KMS-11 (cell line): ENCODE data around the gene PRDX5.

Experiments used
- H2AFZ ChIP-seq: fragments of 200-600 bp; sonication (generic); 2 replicates; pipeline ENCODE4 v1.6.1; 2016; ENCODE audit warnings: antibody characterized with exemption, mixed run types, low read depth
- H3K27ac ChIP-seq: fragments of 200-600 bp; sonication (generic); 2 replicates; pipeline ENCODE4 v1.6.1; 2016; ENCODE audit warnings: mild to moderate bottlenecking, mixed run types
- H3K27me3 ChIP-seq: fragments of 200-600 bp; sonication (generic); 2 replicates; pipeline ENCODE4 v1.6.1; 2017; ENCODE audit warnings: mild to moderate bottlenecking, low read depth, mixed run types, moderate library complexity; ENCODE audit not compliant: insufficient read depth
- H3K36me3 ChIP-seq: fragments of 200-600 bp; sonication (generic); 2 replicates; pipeline ENCODE4 v1.6.1; 2017; ENCODE audit warnings: mild to moderate bottlenecking, mixed run types; ENCODE audit not compliant: insufficient read depth
- H3K4me1 ChIP-seq: fragments of 200-600 bp; sonication (generic); 2 replicates; pipeline ENCODE4 v1.6.1; 2016; ENCODE audit warnings: mild to moderate bottlenecking, low read depth, mixed run types; ENCODE audit not compliant: poor library complexity, severe bottlenecking
- H3K4me2 ChIP-seq: fragments of 200-600 bp; sonication (generic); 2 replicates; pipeline ENCODE4 v1.7.0; 2016; ENCODE audit warnings: mild to moderate bottlenecking, mixed run types
- H3K4me3 ChIP-seq: fragments of 200-600 bp; sonication (generic); IDR thresholded peaks from 2 replicates; pipeline ENCODE4 v1.6.1; 2017; ENCODE audit warnings: low read depth, low read length, mixed read lengths; ENCODE audit not compliant: insufficient read depth
- H3K79me2 ChIP-seq: fragments of 200-600 bp; sonication (generic); 2 replicates; pipeline ENCODE4 v1.6.1; 2016; ENCODE audit warnings: low read depth, mixed run types; ENCODE audit not compliant: insufficient read depth
- H3K9ac ChIP-seq: fragments of 200-600 bp; sonication (generic); 2 replicates; pipeline ENCODE4 v1.6.1; 2016; ENCODE audit warnings: mild to moderate bottlenecking, mixed run types
- H4K20me1 ChIP-seq: fragments of 200-600 bp; sonication (generic); 2 replicates; pipeline ENCODE4 v1.6.1; 2016; ENCODE audit warnings: mild to moderate bottlenecking, mixed run types; ENCODE audit not compliant: insufficient read depth
- CTCF ChIP-seq: fragments of 200-600 bp; sonication (generic); conservative IDR thresholded peaks from 2 replicates; pipeline ENCODE4 v1.6.1; 2017; ENCODE audit warnings: low read depth, mild to moderate bottlenecking, antibody characterized with exemption, low read length, moderate library complexity, mixed read lengths

The PRDX5 gene

DNA sequence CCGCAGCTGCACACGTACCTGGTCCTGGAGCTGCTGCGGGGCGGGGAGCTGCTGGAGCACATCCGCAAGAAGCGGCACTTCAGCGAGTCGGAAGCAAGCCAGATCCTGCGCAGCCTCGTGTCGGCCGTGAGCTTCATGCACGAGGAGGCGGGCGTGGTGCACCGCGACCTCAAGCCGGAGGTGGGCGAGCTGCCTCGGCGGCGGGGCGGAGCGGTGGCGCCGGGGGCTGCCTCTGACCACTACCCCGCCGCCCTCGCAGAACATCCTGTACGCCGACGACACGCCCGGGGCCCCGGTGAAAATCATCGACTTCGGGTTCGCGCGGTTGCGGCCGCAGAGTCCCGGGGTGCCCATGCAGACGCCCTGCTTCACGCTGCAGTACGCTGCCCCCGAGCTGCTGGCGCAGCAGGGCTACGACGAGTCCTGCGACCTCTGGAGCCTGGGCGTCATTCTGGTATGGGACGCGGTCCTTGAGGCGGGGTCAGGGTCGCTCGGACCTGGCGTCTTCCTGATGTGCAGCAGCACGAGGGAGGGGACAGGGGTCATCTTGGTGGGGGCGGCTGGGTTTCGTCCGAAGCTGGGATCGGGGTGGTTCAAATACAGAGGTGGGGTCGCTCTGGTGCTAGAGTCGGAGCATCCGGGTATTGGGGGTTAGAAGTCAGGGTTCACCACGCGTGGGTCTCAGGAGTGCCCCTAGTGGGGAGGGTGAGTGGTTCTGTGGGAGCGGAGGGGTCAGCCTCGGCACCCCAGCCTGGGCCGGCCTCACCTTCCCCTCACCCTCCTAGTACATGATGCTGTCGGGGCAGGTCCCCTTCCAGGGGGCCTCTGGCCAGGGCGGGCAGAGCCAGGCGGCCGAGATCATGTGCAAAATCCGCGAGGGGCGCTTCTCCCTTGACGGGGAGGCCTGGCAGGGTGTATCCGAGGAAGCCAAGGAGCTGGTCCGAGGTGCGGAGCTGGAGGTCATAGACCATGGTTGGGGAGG is 51.8 kb downstream of the PRDX5 start:
- no peaks in the 10 kb centered on the region for H4K20me1 ChIP-seq
- H2AFZ ChIP-seq = no peak overlapping the region
- no peaks in the 10 kb centered on the region for H3K27me3 ChIP-seq
- no peak overlapping the region for H3K4me3 ChIP-seq
- no peak overlapping the region for H3K27ac ChIP-seq
- no peak for TF ChIP-seq CTCF
- H3K4me1 ChIP-seq = no peaks in the 10 kb centered on the region
- H3K4me2 ChIP-seq = no peak overlapping the region
- no peak overlapping the region for H3K9ac ChIP-seq
- no peaks in the 10 kb centered on the region for H3K79me2 ChIP-seq
- no peaks in the 10 kb centered on the region for H3K36me3 ChIP-seq

DNA sequence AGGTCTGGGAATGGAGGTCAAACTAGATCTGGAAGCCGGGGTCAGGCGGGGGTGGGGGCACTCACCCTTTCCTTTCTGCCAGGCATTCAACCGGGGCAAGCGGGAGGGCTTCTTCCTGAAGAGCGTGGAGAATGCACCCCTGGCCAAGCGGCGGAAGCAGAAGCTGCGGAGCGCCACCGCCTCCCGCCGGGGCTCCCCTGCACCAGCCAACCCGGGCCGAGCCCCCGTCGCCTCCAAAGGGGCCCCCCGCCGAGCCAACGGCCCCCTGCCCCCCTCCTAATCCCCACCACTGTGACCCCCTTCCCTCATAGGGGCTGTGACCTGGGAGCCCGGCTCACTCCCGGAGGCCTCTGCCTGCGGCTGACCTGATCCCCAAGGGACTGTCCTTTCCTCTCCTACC is 53.3 kb downstream of the PRDX5 start:
- H3K27ac ChIP-seq = no peak overlapping the region
- H3K9ac ChIP-seq = no peak overlapping the region
- H2AFZ ChIP-seq = no peak overlapping the region
- H3K36me3 ChIP-seq = no peaks in the 10 kb centered on the region
- no peak for TF ChIP-seq CTCF
- H3K4me2 ChIP-seq = no peak overlapping the region
- H3K79me2 ChIP-seq = no peaks in the 10 kb centered on the region
- no peak overlapping the region for H3K4me3 ChIP-seq
- H3K4me1 ChIP-seq = no peaks in the 10 kb centered on the region
- no peaks in the 10 kb centered on the region for H3K27me3 ChIP-seq
- H4K20me1 ChIP-seq = no peaks in the 10 kb centered on the region
